ENCODE data around the gene TRMT6. TPM values are rescaled to one million over a fixed set of nuclear protein-coding genes. Genes with fewer than 3 reads are reported as not detected.

TRMT6 gene
- total RNA-seq, 1 donor from 2014 or later = 15.8 TPM

DNA sequence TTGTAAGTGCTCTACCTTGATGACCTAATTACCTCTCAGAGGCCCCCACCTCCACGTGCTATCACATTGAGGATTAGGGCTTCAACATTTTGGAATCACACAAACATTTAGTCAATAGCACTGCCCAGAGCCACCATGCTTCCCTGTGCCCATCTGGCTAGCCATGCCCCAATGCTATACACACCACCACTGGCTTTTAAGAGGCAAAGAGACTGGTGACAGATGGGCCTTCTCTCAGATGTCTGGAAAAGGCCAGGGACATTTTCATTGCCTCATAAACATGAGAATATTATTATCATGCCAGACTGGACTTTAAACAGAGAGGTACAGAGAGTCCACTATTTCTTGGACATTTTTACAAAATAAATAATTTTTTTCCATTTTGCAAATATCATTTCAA is 29.8 kb downstream of the TRMT6 start:
- no peaks in the 10 kb centered on the region for H3K36me3 ChIP-seq (ENCODE audit: control insufficient read depth, insufficient read depth, low read length)
- FAIRE-seq (no peak), DNase-seq (ENCODE audit: low read depth) (no peak)
- no peak for TF ChIP-seq CTCF (IDR thresholded peaks at IDR 0.05; ENCODE audit: insufficient read depth, low read length, severe bottlenecking)
- no peak overlapping the region for H3K4me3 ChIP-seq (ENCODE audit: low read depth, low read length)
- no peaks in the 10 kb centered on the region for H3K27me3 ChIP-seq (ENCODE audit: control insufficient read depth, insufficient read depth, low read length)

DNA sequence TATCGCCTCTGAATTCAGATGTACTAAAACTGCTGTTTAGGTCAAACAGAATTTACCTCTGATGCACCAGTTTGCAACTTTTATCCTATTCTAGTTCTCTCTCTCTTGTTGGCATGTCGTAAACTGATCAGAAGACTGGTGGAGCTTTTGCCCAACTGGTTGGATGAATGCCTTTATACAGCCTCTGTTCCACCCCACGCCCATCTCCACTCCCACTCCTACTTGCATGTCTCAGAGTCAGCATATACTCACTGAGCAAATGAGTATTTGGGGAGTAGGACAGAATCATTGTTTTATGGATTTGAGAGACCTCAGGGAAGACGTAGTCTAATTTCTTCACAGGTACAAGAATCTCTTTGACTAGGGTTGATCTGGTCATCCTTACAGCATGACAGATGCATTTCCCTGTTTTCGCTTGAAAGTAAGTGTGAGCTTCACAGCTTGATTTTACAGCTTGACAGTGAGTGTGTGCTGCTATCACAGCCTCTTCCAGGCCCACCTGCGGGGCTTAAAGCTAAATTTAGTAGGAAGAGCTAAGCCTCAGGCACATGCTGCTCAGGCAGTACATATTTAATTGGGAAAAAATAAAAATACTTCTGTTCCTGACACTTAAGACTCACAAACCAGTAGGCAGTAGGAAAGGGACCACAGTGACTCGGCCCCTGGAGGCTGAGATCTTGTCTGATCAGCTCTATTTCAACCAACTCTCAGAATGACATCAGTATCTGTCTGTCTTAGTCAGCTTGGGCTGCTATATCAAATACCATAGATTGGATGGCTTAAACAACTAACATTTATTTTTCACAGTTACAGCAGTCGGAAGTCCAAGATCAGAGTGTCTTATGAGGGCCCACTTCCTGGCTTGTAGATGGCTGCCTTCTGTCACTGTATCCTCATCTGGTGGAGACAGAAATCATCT is 30.4 kb downstream of the TRMT6 start:
- Histone ChIP-seq H3K27me3 (ENCODE audit: control insufficient read depth, insufficient read depth, low read length) (no peaks in the 10 kb centered on the region), H3K36me3 (ENCODE audit: control insufficient read depth, insufficient read depth, low read length) (no peaks in the 10 kb centered on the region), H3K4me3 (ENCODE audit: low read depth, low read length) (no peak overlapping the region)
- peak; percentile 77 for DNase-seq (ENCODE audit: low read depth)
- FAIRE-seq = peak; percentile 83
- no peak for TF ChIP-seq CTCF (IDR thresholded peaks at IDR 0.05; ENCODE audit: insufficient read depth, low read length, severe bottlenecking)

- TF ChIP-seq CTCF (IDR thresholded peaks at IDR 0.05; ENCODE audit: insufficient read depth, low read length, severe bottlenecking) = no peak
- Histone ChIP-seq H3K36me3 (ENCODE audit: control insufficient read depth, insufficient read depth, low read length) (no peaks in the 10 kb centered on the region), H3K4me3 (ENCODE audit: low read depth, low read length) (no peak overlapping the region), H3K27me3 (ENCODE audit: control insufficient read depth, insufficient read depth, low read length) (no peaks in the 10 kb centered on the region)
- DNase-seq (ENCODE audit: low read depth) (peak; percentile 88), FAIRE-seq (peak; percentile 96)
Observed at GRCh38 chr20:5918856-5919625, 31.3 kb downstream of the TRMT6 start.

GRCh38 chr20:5914859-5915258 is 35.5 kb downstream of the TRMT6 start:
- TF ChIP-seq CTCF (IDR thresholded peaks at IDR 0.05; ENCODE audit: insufficient read depth, low read length, severe bottlenecking) = no peak
- FAIRE-seq (no peak), DNase-seq (ENCODE audit: low read depth) (no peak)
- no peak overlapping the region for H3K4me3 ChIP-seq (ENCODE audit: low read depth, low read length)
- H3K36me3 ChIP-seq (ENCODE audit: control insufficient read depth, insufficient read depth, low read length) = no peaks in the 10 kb centered on the region
- peaks cover 4% of the 10 kb centered on the region for H3K27me3 ChIP-seq (ENCODE audit: control insufficient read depth, insufficient read depth, low read length)

DNA sequence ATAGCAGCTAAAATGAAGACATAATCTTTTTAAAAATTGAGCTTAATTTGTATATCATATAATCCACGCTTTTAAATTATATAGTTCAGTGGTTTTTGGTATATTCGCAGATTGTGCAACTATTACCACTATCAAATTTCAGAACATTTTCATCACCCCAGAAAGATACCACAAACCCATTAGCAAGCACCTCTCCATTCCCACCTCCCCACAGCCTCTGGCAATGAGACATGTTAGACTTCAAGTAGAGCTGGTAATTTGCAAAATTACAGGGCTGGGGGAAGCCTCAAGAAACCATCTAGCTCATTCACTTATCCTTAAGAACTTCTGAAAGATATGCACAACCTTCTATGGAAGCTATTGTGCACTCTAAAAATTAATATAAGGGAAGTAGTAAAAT is 37.2 kb downstream of the TRMT6 start:
- Histone ChIP-seq H3K4me3 (ENCODE audit: low read depth, low read length) (no peak overlapping the region), H3K36me3 (ENCODE audit: control insufficient read depth, insufficient read depth, low read length) (no peaks in the 10 kb centered on the region), H3K27me3 (ENCODE audit: control insufficient read depth, insufficient read depth, low read length) (peaks cover 4% of the 10 kb centered on the region)
- no peak for DNase-seq (ENCODE audit: low read depth)
- no peak for TF ChIP-seq CTCF (IDR thresholded peaks at IDR 0.05; ENCODE audit: insufficient read depth, low read length, severe bottlenecking)
- no peak for FAIRE-seq

Data from bronchial epithelial cell (primary cell).